Inflammatory macrophage (primary cell): ENCODE results near the gene CYLD.

Source experiments
- DNase-seq, 2 donors: peaks; one replicate each; pipeline ENCODE4 v3.0.0-alpha.2; 2020 to 2022
- total RNA-seq, 18 experiments: gene quantifications; one replicate each; lab custom pipeline; 2026; ENCODE audit warnings: mixed read lengths in 6 of 18, inconsistent platforms in 2 of 18; lab: John Stamatoyannopoulos, UW

The CYLD gene
- total RNA-seq: 61.2 to 265 (median 122) reads per million in 18 experiments

- DNase-seq: peak; percentile 100
These were observed at the start of gene CYLD for GRCh38 chr16:50741781-50742575. Gene CYLD, plus strand, starts transcription at chr16:50742086. Its CDS starts 7,613 bp downstream, at chr16:50749699.

- DNase-seq: no peak
These were observed 49.3 kb upstream of the CYLD start for GRCh38 chr16:50692644-50692998.

- peak; percentile 53 for DNase-seq
These were observed 48.7 kb upstream of the CYLD start, which contains the start of gene NOD2 for GRCh38 chr16:50692999-50693781. Gene NOD2, plus strand, starts transcription at chr16:50693606. Its CDS starts 5,890 bp downstream, at chr16:50699496.

- no peak for DNase-seq
These were observed 47.7 kb upstream of the CYLD start for GRCh38 chr16:50694206-50694605.

GRCh38 chr16:50695017-50696000 is 46.6 kb upstream of the CYLD start:
- peak; percentile 87 to 92 for DNase-seq

- DNase-seq: no peak
These were observed 45.8 kb upstream of the CYLD start for GRCh38 chr16:50696126-50696525.

GRCh38 chr16:50696575-50697420 is 45.1 kb upstream of the CYLD start:
- peak; percentile 87 to 88 for DNase-seq

- DNase-seq: no peak
These were observed 44.5 kb upstream of the CYLD start for GRCh38 chr16:50697421-50697715.

GRCh38 chr16:50697881-50698767 is 43.8 kb upstream of the CYLD start:
- peak in 1 of 2 donors; percentile 58 for DNase-seq

- DNase-seq: peak in 1 of 2 donors; percentile 47
These were observed 42.3 kb upstream of the CYLD start for GRCh38 chr16:50699326-50700159.

GRCh38 chr16:50702725-50703124 is 39.2 kb upstream of the CYLD start:
- peak in 1 of 2 donors; percentile 30 for DNase-seq

- no peak for DNase-seq
These were observed 37.6 kb upstream of the CYLD start for GRCh38 chr16:50704245-50704644.

GRCh38 chr16:50705436-50706110 is 36.3 kb upstream of the CYLD start:
- DNase-seq: no peak

GRCh38 chr16:50706250-50706649 is 35.6 kb upstream of the CYLD start:
- no peak for DNase-seq

- peak; percentile 47 to 56 for DNase-seq
These were observed 33.4 kb upstream of the CYLD start for GRCh38 chr16:50708373-50709060.

GRCh38 chr16:50709061-50709684 is 32.7 kb upstream of the CYLD start:
- peak; percentile 88 to 93 for DNase-seq

GRCh38 chr16:50709980-50710379 is 31.9 kb upstream of the CYLD start:
- no peak for DNase-seq

- no peak for DNase-seq
These were observed 30.8 kb upstream of the CYLD start for GRCh38 chr16:50711040-50711439.
